Sigmoid colon (tissue), 7 donors: Measurements from ENCODE around the gene BHLHA9. TPM values are rescaled to one million over a fixed set of nuclear protein-coding genes. Genes with fewer than 3 reads are reported as not detected.
A peak's percentile ranks its signal among the peaks of the same experiment; 100 is the strongest.

ENCODE experiments used
- DNase-seq: peaks from one replicate; pipeline ENCODE4 v3.0.0-alpha.2; 2019
- H3K27ac ChIP-seq, 4 donors: fragments of 200-600 bp; sonication (generic); one replicate each; pipeline ENCODE4 v1.5.1; 2016 to 2019; ENCODE audit warnings: mild to moderate bottlenecking in 1 of 4
- H3K27me3 ChIP-seq, 3 donors: fragments of 200-600 bp; sonication (generic); one replicate each; pipeline ENCODE4 v1.5.1; 2019; ENCODE audit warnings: mild to moderate bottlenecking in 1 of 3
- H3K36me3 ChIP-seq, 4 donors: fragments of 200-600 bp; sonication (generic); one replicate each; pipeline ENCODE4 v1.5.1; 2016 to 2019
- H3K4me1 ChIP-seq, 4 donors: fragments of 200-600 bp; sonication (generic); one replicate each; pipeline ENCODE4 v1.5.1; 2017 to 2019
- H3K4me3 ChIP-seq, 4 donors: fragments of 200-600 bp; sonication (generic); one replicate each; pipeline ENCODE4 v1.5.1; 2017 to 2019; ENCODE audit warnings: mild to moderate bottlenecking in 2 of 4, moderate library complexity in 1 of 4
- H3K9me3 ChIP-seq, 4 donors: fragments of 200-600 bp in 3 of 4; sonication (generic) in 3 of 4; one replicate each; pipeline versions ENCODE4 v1.5.1 to v1.6.1; 2013 to 2019
- EP300 ChIP-seq, 4 donors: sonication (generic); formaldehyde crosslinking; IDR thresholded peaks; one replicate each; pipeline ENCODE4 v1.6.1; 2017; ENCODE audit warnings: antibody characterized with exemption in 4 of 4
- POLR2A ChIP-seq, 2 donors: fragments of 450-650 bp; IDR thresholded peaks; one replicate each; pipeline ENCODE4 v1.6.1; 2016; ENCODE audit warnings: antibody characterized with exemption in 2 of 2, mild to moderate bottlenecking in 2 of 2, moderate library complexity in 2 of 2
- POLR2AphosphoS5 ChIP-seq, 4 donors: sonication (generic); formaldehyde crosslinking; IDR thresholded peaks; one replicate each; pipeline ENCODE4 v1.6.1; 2017; ENCODE audit warnings: antibody characterized with exemption in 4 of 4
- WGBS, 2 donors: extraction: QIAGEN DNeasy Blood & Tissue Kit; methylation state at CpG; one replicate each; pipeline ENCODE4 v1.1.7; 2013; 5-methylcytosine and 5-hydroxymethylcytosine counted together
- intact Hi-C: fragments of 100-400 bp; cut with DNase I; formaldehyde crosslinking; loops from one replicate; pipeline ENCODE4 v1.15.1; 2023
- polyA plus RNA-seq, 3 donors: library from polyadenylated mRNA; stranded (reverse); fragments of 200-250 nt; gene quantifications; one replicate each; pipeline ENCODE4 v1.2.3, GENCODE V29; 2013
- total RNA-seq, 4 donors: library from RNA; depleted of rRNA; stranded (reverse); fragments of >200 nt; gene quantifications; one replicate each; pipeline ENCODE4 v1.1.0, GENCODE V29; 2016
- TF ChIP-seq, protein P1 (sequence below), 4 experiments: fragments of 450-650 bp in 3 of 4; fragments of 200-600 bp in 1 of 4; IDR thresholded peaks; one replicate each; pipeline ENCODE4 v1.5.1; 2016 to 2019; ENCODE audit warnings: antibody characterized with exemption in 4 of 4, mild to moderate bottlenecking in 3 of 4, moderate library complexity in 2 of 4
- donor health status: healthy with polysubstance abuse.
- donor health status: Bipolar disorder and iron deficiency.
- donor health status: healthy.

Gene BHLHA9
- total and polyA plus RNA-seq, 7 donors = not detected

DNA sequence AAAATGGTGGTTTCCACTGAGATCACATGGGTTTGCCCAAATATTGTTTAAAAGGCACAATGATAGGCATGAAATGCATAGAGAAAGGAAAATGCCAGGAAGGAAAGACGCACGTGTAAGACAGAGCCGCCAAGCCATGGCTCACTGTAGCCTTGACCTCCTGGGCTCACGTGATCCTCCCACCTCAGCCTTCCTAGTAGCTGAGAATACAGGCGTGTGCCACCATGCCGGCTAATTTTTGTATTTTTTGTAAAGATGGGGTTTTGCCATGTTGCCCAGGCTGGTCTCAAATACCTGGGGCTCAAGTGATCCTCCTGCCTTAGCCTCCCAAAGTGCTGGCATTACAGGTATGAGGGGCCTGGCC lies 4.0 kb downstream of the BHLHA9 start:
- H3K4me1 ChIP-seq = peaks cover 0 to 14% (median 13%) of the 10 kb centered on the region in 4 donors
- TF ChIP-seq EP300 (IDR thresholded peaks at IDR 0.05) (no peak), POLR2A (IDR thresholded peaks at IDR 0.05) (no peak), POLR2AphosphoS5 (IDR thresholded peaks at IDR 0.05) (no peak)
- TF ChIP-seq, protein P1, sequence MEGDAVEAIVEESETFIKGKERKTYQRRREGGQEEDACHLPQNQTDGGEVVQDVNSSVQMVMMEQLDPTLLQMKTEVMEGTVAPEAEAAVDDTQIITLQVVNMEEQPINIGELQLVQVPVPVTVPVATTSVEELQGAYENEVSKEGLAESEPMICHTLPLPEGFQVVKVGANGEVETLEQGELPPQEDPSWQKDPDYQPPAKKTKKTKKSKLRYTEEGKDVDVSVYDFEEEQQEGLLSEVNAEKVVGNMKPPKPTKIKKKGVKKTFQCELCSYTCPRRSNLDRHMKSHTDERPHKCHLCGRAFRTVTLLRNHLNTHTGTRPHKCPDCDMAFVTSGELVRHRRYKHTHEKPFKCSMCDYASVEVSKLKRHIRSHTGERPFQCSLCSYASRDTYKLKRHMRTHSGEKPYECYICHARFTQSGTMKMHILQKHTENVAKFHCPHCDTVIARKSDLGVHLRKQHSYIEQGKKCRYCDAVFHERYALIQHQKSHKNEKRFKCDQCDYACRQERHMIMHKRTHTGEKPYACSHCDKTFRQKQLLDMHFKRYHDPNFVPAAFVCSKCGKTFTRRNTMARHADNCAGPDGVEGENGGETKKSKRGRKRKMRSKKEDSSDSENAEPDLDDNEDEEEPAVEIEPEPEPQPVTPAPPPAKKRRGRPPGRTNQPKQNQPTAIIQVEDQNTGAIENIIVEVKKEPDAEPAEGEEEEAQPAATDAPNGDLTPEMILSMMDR (IDR thresholded peaks at IDR 0.05) = no peak
- peaks cover 19 to 61% (median 23%) of the 10 kb centered on the region in 3 donors for H3K27me3 ChIP-seq
- intact Hi-C loops = no loop called here
- no peak overlapping the region for H3K4me3 ChIP-seq
- DNase-seq = no peak
- no peaks in the 10 kb centered on the region for H3K36me3 ChIP-seq
- H3K9me3 ChIP-seq = no peaks in the 10 kb centered on the region
- H3K27ac ChIP-seq = no peak overlapping the region
- WGBS, 2 donors = 71 to 81% methylated on average over 6 of the region's 6 CpGs

DNA sequence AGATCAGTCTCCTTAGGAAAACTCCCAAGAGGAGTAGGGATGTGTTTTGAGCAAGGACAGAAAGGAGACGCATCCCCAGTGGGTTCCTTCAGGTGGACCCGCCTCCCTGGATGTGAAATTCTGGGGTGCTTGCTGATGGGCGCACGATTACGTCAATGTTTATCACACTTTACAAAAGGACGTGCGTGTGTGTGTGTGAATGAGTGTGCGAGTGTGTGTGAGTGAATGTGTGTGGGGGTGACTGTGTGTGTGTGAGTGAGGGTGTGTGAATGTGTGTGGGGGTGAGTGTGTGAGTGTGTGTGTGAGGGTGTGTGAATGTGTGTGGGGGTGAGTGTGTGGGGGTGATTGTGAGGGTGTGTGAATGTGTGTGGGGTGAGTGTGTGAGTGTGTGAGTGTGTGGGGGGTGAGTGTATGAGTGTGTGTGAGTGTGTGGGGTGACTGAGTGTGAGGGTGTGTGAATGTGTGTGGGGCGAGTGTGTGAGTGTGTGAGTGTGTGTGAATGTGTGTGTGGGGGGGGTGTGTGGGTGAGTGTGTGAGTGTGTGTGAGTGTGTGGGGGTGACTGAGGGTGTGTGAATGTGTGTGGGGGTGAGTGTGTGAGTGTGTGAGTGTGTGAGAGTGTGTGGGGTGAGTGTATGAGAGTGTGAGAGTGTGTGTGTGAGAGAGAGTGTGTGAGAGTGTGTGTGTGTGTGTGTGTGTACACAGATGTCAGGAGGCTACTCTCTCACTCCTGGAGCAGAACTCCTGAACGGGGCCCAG lies 5.1 kb downstream of the BHLHA9 start:
- TF ChIP-seq POLR2A (IDR thresholded peaks at IDR 0.05) = no peak
- TF ChIP-seq POLR2AphosphoS5 (IDR thresholded peaks at IDR 0.05) = no peak
- TF ChIP-seq, protein P1 (IDR thresholded peaks at IDR 0.05) = no peak
- Histone ChIP-seq H3K9me3 (no peaks in the 10 kb centered on the region), H3K27ac (no peak overlapping the region), H3K4me3 (no peak overlapping the region), H3K36me3 (no peaks in the 10 kb centered on the region), H3K27me3 (peaks cover 13 to 61% (median 16%) of the 10 kb centered on the region in 3 donors), H3K4me1 (peaks cover 0 to 10% (median 9%) of the 10 kb centered on the region in 4 donors)
- intact Hi-C loops = no loop called here
- 77 to 81% methylated on average over 10 of the region's 10 CpGs for WGBS, 2 donors
- DNase-seq = no peak

DNA sequence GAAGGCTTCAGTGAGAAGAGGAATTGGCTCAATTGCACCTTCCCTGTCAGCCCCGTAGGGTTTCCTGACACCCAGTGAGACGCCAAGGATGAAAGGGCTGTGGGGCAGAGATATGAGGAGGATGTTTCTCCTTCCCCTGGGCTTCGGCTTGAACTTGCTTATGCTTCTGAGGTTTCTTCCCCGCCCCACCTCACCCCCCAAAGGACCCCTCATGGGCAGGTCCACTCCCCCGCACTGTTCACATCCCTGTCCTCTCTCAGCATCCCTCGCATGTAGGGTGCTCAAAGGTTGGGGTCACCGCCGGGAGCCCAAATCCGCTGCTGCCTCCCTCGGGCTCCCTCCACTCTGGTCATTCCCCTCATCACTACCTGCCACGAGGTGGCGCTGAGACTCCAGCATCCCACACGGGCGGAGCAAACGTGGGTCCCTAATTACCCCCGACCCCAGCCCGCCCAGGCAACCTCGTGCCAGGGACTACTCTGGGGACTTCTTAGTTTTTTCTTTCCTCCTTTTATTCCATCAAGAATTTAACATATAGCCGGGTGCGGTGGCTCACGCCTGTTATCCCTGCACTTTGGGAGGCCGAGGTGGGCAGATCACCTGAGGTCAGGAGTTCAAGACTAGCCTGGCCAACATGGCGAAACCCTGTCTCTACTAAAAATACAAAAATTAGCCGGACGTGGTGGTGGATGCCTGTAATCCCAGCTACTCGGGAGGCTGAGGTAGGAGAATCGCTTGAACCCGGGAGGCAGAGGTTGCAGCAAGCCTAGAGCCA lies 5.9 kb downstream of the BHLHA9 start:
- peaks cover 5 to 55% (median 8%) of the 10 kb centered on the region in 3 donors for H3K27me3 ChIP-seq
- no peak overlapping the region for H3K4me3 ChIP-seq
- peaks cover 0 to 6% (median 4%) of the 10 kb centered on the region in 4 donors for H3K4me1 ChIP-seq
- intact Hi-C loops = loop anchor here (1.0 kb wide), 1 partner anchor 17 kb away; no protein-coding TSS in a partner anchor
- H3K27ac ChIP-seq = no peak overlapping the region
- DNase-seq = peak; percentile 79
- H3K9me3 ChIP-seq = no peaks in the 10 kb centered on the region
- WGBS, 2 donors = 21 to 25% methylated on average over 28 of the region's 28 CpGs
- TF ChIP-seq, protein P1 (IDR thresholded peaks at IDR 0.05) = peak; percentile 63 to 84 (median 70)
- TF ChIP-seq EP300 (IDR thresholded peaks at IDR 0.05) (no peak), POLR2A (IDR thresholded peaks at IDR 0.05) (no peak), POLR2AphosphoS5 (IDR thresholded peaks at IDR 0.05) (no peak)
- H3K36me3 ChIP-seq = no peaks in the 10 kb centered on the region

DNA sequence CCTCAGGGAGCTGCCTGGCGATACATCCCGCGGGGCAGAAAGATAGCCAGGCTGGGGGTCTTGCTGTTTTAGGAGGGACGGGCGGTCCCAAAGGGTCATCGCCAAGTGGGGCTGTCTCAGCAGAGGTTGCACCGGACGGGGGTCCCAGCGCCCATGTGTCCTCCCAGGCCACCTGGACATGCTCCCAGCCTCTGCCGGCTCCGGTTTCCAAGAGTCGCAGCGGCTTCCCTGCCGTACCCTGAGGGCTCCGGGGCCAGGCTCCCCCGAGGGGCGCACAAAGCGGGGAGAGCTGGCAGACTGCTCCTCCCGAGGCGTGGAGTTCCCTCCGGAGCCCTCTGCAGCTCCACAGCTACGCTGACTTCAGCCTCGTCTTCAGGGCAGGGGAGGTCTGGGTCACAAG lies 10.4 kb downstream of the BHLHA9 start:
- H3K27me3 ChIP-seq = peaks cover 0 to 36% (median 0%) of the 10 kb centered on the region in 3 donors
- intact Hi-C loops = no loop called here
- DNase-seq = no peak
- H3K36me3 ChIP-seq = no peaks in the 10 kb centered on the region
- TF ChIP-seq EP300 (IDR thresholded peaks at IDR 0.05) (no peak), POLR2A (IDR thresholded peaks at IDR 0.05) (no peak)
- TF ChIP-seq, protein P1 (IDR thresholded peaks at IDR 0.05) = no peak
- WGBS, 2 donors = 81 to 87% methylated on average over 23 of the region's 23 CpGs
- peaks cover 0 to 6% (median 2%) of the 10 kb centered on the region in 4 donors for H3K4me1 ChIP-seq
- H3K4me3 ChIP-seq = no peak overlapping the region
- no peak overlapping the region for H3K27ac ChIP-seq
- no peaks in the 10 kb centered on the region for H3K9me3 ChIP-seq
